Liver (tissue), 3 donors: Measurements from ENCODE around the gene SIGLEC10.

Experiments
- CTCF ChIP-seq: fragments of 150-350 bp; IDR thresholded peaks from 2 replicates; pipeline ENCODE4 v1.5.1; 2017; ENCODE audit warnings: improper control_type of control experiment, low read depth, low read length; ENCODE audit not compliant: missing input control
- HNF4A ChIP-seq, 2 donors: conservative IDR thresholded peaks; 2 replicates each; pipeline ENCODE4 v1.6.1; 2016; ENCODE audit warnings: antibody characterized with exemption in 2 of 2, mild to moderate bottlenecking in 2 of 2
- RAD21 ChIP-seq, 2 donors: IDR thresholded peaks; 2 replicates each; pipeline ENCODE4 v1.6.1; 2016; ENCODE audit warnings: antibody characterized with exemption in 2 of 2, mild to moderate bottlenecking in 2 of 2
- REST ChIP-seq: IDR thresholded peaks from 2 replicates; pipeline ENCODE4 v1.6.1; 2016; ENCODE audit warnings: antibody characterized with exemption, mild to moderate bottlenecking
- SP1 ChIP-seq: IDR thresholded peaks from 2 replicates; pipeline ENCODE4 v1.6.1; 2018; ENCODE audit warnings: antibody characterized with exemption, mild to moderate bottlenecking
- TF ChIP-seq, protein P1 (sequence below): IDR thresholded peaks from 2 replicates; pipeline ENCODE4 v1.6.1; 2016; ENCODE audit warnings: antibody characterized with exemption
- donor health status: healthy.
- donor health status: healthy.

GRCh38 chr19:51456541-51457290 lies 39.3 kb upstream of the SIGLEC10 start:
- TF ChIP-seq CTCF = no peak
- TF ChIP-seq, protein P1, sequence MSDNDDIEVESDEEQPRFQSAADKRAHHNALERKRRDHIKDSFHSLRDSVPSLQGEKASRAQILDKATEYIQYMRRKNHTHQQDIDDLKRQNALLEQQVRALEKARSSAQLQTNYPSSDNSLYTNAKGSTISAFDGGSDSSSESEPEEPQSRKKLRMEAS = no peak
- no peak for TF ChIP-seq RAD21 (IDR thresholded peaks at IDR 0.05)
- no peak for TF ChIP-seq SP1
- TF ChIP-seq HNF4A (conservative IDR thresholded peaks at IDR 0.05) = no peak
- no peak for TF ChIP-seq REST
